ENCODE results near the gene ZEB2.

DNA sequence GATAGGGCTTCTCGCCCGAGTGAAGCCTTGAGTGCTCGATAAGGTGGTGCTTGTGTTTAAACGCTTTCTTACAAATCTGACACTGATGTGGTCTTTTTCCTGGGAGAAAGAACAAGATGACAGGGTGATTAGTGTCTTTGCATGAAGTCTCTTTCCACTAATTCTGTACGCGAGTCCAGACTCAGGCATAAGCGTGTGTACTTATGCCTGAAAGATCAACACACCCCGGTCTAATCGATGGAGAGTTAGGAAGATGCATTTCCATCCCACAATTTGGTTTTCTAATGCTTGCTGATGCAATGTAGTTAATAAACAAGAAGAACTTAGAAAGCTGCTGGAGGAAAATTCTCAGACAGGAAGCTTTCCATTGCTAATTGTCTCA is 130.0 kb downstream of the ZEB2 start:
- TF ChIP-seq, protein P1, sequence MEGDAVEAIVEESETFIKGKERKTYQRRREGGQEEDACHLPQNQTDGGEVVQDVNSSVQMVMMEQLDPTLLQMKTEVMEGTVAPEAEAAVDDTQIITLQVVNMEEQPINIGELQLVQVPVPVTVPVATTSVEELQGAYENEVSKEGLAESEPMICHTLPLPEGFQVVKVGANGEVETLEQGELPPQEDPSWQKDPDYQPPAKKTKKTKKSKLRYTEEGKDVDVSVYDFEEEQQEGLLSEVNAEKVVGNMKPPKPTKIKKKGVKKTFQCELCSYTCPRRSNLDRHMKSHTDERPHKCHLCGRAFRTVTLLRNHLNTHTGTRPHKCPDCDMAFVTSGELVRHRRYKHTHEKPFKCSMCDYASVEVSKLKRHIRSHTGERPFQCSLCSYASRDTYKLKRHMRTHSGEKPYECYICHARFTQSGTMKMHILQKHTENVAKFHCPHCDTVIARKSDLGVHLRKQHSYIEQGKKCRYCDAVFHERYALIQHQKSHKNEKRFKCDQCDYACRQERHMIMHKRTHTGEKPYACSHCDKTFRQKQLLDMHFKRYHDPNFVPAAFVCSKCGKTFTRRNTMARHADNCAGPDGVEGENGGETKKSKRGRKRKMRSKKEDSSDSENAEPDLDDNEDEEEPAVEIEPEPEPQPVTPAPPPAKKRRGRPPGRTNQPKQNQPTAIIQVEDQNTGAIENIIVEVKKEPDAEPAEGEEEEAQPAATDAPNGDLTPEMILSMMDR (conservative IDR thresholded peaks at IDR 0.05; ENCODE audit: low read length) = no peak
- no peak for TF ChIP-seq EZH2phosphoT487 (IDR thresholded peaks at IDR 0.05; ENCODE audit: borderline replicate concordance, low read depth, low read length)

Data from OCI-LY7 (cell line).